ENCODE measurements around the gene MYO1D.
"Not testable (repeated sequence)": the region's sequence is repeated elsewhere in the genome, so short reads cannot be mapped to it uniquely, and the experiment has no call there.

The MYO1D gene

DNA sequence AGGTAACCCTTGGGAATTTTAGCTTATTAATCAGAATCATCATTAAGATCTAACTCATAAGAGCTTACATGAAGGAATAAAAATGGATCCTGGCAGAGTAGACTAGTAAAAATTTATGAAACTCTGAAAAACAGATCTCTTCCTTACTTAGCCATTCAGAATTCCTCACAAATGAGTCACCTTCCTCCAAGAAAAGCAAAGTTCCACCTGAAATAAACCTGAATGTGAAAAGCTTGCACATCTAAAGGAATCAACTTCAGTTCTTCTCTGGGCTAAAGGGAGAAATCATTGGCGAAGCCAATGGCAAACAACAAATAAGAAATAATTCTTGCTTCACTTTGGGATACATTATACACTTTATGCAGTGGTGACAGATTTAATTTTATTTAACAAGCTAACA, 22.7 kb downstream of the MYO1D start:
- no peak for DNase-seq

DNA sequence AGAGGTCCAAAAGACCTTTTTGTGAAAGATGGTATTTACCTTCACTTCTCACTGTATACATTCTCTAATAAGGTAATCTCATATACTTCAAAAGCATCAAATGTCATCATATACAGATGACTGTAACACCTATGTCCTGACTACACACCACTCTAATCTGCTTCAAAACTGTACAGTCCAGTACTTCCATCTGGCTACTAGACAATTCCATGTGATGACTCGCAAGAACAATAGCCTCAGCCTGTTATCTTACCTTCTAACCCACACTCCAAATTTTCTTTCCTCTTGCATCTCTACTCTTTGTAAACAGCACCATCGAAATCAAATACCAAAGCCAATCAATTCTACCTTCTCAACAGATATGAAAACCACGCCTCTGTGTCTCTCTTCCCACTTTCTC, 24.1 kb downstream of the MYO1D start:
- DNase-seq: no peak

DNA sequence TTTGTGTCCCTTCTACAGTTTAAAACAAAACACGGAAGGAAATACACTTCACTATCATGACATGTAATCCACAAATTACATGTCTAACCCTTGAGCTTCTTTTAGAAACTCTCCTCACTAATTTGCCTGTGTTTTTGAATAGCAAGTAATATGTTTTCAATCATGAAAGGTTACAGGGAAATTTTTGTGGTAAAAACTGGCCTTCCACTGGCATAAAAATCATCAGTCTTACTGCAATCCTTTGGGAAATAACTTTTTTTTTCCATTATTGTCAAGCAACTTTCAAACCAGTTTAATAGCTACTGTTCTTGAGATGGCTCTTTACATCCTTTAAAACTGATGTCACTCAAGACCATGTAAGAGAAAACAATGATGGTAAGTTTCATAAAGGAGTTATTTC, 27.0 kb downstream of the MYO1D start:
- no peak for DNase-seq

DNA sequence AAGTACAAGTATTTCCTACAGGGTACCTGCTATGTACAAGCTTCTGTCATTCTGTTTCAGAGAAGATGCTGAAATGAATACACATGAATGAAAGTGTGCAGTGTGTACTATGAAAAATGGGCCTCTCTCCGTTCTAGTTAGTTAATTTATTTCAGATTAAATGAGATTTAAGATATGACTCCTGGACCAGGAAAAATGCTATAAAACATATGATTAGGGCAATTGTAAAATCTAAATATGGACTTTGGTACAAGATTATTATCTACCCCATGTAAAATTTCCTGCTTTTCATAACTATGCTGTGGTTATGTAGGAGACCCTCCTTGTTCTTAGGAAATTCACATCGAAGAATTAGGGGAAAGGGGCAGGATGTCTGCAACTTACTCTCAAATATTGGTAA, 28.9 kb downstream of the MYO1D start:
- DNase-seq: no peak

DNA sequence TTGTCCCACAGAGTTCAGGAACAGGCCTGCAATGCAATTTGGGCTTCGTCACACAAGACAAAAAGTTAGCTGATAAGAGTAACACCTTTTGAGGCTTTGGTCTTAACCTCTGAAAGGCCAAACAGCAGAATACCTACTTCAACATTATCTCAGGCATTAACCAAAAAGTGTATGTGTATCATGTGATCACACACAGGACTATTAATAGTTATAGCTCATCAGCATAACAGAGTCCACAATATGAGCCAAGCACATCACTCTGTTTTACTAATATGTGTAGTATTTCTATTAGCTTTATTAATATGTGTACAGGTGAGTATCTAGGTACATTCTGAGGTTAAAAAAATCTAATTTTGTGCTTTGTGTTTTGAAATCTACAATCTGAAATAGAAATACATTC, 30.8 kb downstream of the MYO1D start:
- no peak for DNase-seq

DNA sequence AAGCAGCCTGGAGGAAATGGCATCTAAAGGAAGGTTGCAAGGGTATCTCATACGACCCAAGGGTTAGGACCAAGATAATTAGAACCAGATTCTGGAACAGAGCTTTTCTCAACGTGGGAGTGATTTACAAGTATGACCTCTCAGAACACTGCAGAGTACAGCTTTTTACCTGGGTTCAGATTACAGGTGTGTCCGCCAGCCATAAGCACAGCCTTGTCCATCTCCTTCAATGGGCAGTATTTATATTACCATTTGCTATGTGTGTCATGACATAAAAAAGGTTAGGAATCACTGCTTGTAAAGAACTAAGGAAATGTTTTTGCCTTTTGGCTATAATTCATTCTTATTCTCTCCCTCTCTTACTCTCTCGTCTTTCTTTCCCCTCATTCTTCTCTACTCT, 36.7 kb downstream of the MYO1D start:
- DNase-seq: no peak

DNA sequence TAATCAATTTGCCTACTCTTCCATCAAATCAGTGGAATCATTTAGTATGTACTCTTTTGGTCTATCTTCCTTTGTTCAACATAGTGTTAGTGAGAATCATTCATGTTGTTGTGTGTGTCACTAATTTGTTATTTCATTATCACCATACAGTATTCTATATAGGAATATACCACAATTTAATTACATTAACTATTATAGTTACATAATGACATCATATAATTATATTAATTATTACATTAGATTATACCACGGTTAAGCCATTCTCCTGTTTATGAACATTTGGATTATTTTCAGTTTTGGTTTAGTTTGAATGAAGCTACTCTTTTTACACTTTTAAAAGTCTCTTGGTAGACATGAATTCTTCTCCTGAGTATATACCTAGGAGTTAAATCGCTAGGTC, 40.4 kb downstream of the MYO1D start:
- no peak for DNase-seq

DNA sequence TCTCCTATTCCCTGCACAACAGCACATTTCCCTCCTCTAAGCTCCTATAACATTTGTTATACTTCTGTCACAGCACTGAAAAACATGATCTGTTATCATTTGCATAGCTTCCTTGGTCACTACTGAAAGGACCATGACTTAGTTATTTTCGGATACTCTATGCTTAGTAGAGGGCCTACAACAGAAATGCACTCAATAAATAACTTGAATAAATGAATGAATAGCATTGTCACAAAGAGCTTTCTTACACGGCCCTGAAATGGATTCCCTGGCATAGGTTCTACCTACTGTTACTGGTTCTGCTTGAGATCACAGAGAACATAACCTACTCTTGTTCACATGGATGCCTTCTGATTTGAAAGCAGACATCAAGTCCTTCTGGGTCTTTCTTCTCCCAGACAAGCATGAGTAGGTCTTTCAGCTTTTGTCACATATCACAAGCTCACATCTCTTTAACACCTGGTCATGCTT, 41.6 kb downstream of the MYO1D start:
- no peak for DNase-seq

DNA sequence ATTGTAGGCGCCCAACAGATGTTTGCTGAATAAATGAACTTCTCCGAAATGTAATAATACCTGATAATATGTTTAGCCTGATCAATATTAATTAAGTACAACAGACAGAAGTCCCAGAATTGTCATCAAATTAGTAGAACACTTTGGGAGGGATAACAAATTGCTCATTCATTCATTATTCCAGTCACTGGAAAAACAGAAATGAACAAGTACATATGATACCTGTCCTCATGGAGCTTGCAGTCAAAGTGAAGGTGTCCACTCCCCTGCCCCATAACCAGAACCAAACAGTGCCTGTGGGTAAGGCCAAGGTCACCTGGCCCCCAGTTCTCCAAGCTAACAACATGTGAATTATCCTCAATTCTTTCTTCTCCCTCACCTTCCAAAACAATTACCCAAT, 42.8 kb downstream of the MYO1D start:
- no peak for DNase-seq

DNA sequence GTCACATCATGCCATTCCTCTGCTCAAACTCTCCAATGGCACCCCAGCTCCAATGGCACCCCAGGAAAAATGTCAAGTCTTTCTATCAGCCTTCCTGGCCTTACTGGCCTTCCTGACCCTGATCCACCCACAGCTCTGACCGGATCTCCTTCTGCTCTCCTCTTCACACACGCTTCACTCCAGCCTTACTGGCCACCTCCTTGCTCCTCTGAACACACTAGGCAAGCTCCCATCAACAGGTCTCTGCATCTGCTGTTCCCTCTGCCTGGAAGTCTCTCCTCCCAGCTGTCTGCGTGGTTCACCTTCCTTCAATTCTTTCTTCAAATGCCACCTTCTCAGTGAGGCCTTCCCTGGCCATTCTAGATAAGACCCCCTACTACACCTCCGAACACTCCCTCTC, 43.4 kb downstream of the MYO1D start:
- DNase-seq: no peak

DNA sequence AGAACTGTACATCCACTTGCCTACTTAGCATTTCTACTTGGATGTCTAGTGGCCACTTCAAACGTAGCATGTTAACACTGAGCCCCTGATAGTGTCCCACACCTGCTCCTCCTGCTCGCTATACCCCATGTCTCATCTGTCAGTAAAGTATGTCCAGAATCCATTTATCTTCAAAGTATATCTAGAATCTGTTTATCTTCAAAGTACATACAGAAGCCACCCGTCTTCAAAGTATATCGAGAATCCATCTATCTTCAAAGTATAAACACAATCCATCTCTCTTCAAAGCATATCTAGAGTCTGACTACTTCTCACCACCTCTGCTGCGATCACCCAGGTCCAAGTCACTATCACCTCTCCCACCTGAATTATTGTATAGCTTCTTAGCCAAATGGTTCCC, 43.8 kb downstream of the MYO1D start:
- no peak for DNase-seq

DNA sequence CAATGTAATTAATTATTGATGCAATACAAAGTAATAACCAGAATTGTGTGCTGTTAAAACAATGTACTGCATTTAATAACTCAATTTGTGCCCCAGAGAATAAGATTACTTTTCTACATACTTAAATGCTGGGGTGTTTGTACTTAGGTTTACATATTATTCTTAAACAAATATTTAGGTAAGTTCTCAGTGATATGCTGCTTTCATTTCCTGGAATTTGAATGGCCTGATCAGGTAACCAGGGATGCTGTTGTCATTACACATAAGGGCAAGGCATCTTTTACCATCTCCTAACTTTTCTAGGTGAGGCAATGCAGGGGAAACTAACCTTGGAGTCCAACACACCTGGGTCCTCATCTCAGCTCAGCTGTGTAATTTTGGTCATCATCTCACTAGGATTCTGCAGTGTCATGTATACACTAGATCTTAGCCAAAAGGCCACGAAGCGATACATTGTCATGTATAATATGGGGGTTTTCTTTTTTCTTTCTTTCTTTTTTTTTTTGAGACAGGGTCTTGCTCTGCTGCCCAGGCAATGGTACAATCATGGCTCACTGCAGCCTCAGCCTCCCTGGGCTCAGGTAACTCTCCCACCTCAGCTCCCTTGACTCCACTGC, 45.2 kb downstream of the MYO1D start:
- no peak for DNase-seq

DNA sequence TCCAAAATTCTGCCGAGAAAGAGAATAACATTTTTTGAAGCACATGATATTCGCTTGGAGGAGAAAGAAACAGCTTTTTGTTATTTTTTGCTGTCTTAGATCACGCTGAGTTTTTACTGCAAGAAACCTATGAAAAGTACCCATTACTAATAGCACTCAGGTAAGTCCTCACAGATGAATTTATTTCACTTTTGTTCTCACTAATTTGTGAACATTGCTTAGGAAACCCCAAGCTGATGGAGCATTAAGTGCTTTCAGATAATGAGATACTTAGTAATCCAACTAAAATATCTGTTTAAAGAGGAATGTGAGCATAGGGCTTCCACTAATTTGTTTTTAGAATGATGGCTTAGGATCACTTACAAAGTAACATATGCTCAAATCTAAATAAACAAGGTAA, 45.7 kb downstream of the MYO1D start:
- no peak for DNase-seq

DNA sequence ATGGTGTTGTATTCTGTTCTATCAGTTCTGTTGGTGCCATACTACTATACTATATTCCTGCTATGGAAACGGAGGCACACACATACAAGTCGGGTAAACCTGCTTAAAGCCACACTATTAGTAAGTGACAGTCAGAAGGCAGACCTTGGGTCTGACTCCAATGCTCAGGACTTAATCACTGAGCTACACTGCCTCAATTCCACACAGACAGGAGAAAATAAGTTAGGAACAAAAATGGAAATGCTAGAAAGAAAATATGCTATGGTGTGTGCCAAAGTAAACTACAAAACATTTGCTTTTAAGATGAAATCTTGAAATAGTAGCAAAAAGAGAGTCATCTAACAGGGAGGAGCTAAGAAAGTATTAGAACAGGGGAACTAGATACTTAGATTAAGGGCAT, 48.1 kb downstream of the MYO1D start:
- no peak for DNase-seq

DNA sequence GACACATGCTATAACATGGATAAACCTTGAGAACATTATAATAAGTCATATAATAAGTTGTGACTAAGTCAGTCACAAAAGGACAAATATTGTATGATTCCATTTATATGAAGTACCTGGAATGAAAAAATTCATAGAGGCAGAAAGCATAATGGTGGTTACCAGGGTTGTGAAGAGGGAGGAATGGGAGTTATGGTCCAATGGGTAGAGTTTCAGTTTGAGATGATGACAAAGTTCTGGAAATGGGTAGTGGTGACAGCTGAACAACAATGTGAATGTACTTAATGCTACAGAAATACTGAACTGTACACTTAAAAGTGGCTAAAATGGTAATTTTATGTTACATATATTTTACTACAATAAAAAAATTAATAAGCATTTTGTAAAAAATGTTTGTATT, 49.7 kb downstream of the MYO1D start:
- no peak for DNase-seq

DNA sequence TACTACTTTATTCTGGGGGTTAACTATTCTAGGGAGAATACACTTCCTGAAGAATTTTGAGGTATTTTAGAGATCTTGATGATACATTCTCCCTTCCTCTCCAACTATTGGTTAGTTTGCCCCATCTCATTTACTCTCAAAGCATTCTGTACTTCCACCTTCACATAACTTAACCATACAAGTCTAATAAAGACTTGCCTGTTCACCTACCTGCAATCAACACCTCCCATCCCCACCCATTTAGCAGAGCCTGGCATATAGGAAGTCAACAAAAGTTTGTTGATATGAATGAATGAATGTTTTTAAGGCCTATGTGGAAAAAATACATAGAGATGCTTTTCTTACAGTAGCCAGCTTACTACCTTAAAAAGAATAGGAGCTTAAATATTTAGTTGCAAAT, 50.8 kb downstream of the MYO1D start:
- DNase-seq: no peak

DNA sequence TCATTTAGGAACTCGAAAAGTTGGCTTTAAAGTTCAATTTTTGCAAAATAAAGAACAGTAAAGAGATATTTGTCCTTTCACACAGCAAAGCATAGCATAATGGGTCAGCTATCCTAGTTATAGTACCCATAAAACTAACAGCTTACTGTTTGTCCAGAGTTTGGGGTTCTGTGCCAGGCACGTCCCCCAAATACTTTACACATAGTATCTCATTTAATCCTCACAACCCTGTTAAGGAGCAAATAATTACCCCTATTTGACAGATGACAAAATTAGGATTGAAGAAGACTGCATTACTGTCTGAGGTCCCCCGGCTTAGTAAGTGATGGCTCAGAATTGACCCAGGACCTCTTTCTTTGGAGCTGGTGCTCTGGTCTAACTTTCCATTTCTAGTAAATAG, 52.6 kb downstream of the MYO1D start:
- no peak for DNase-seq

DNA sequence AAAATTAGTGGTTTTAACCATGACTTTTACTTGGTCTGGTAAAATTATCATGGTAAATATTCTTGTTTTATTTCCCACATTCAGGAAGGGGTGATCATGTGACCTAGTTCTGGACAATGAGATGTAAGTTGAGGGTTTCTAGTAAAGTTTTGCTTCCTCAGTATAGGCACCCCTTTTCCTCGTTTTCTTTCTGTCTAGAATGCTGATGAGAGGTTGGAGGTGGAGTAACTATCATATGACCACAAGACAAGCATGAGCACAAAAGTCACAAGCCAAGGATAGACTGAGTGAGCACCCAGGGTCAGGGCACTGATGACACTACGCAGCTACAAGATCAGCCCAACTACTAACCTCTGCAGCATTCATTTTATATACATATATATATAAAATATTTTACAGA, 53.9 kb downstream of the MYO1D start:
- no peak for DNase-seq

DNA sequence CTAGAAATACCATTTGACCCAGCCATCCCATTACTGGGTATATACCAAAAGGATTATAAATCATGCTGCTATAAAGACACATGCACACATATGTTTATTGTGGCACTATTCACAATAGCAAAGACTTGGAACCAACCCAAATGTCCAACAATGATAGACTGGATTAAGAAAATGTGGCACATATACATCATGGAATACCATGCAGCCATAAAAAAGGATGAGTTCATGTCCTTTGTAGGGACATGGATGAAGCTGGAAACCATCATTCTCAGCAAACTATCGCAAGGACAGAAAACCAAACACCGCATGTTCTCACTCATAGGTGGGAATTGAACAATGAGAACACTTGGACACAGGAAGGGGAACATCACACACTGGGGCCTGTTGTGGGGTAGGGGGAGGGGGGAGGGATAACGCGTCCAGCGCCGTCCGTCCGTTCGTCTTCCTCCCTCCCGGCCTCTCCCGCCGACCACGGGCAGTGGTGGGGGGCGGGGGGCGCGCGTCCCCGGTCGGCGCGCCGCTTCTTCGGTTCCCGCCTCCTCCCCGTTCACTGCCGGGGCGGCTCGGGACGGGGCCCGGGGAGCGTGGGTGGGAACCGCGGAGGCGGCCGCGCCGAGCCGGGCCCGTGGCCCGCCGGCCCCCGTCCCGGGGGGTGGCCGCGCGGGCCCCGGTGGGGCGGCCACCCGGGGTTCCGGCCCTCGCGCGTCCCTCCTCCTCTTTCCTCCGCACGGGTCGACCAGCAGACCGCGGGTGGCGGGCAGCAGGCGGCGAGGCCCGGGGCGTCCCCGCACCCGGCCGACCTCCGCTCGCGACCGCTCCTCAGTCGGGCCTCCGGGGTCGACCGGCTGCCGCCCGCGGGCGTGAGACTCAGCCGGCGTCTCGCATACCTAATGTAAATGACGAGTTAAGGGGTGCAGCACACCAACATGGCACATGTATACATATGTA, 54.7 kb downstream of the MYO1D start:
- DNase-seq: not testable (repeated sequence)

DNA sequence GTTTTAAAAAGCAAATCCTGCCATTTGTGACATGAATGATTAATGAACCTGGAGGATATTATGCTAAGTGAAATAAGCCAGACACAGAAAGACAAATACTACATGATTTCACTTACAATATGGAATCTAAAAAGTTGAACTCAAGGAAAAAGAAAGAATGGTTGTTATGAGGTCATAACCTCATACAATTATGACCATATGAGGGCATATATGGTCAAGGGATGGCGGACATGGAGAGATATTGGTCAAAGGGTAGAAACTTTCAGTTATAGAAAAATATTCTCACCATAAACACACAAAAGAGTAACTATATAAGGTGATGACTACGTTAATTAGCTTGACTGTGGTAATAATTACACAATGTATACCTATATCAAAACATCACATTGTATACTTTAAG, 56.5 kb downstream of the MYO1D start:
- DNase-seq: no peak

DNA sequence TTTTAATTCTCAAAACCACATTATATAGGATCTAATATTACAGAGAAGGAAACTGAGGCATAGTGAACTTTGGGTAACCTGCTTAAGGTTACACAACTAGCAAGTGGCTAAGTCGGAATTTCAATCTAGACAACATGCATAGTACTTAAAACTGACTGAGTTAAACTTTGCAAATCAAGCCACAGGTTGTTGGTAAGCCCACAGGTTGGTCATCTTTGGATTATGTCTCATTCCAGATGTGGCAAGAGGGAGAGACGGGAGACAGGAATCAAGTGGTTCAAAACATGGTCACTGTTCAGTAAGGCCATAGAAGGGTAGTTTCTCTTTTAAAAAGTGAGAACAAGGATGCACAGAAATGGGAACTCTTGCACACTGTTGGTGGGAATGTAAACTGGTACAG, 57.1 kb downstream of the MYO1D start:
- no peak for DNase-seq

DNA sequence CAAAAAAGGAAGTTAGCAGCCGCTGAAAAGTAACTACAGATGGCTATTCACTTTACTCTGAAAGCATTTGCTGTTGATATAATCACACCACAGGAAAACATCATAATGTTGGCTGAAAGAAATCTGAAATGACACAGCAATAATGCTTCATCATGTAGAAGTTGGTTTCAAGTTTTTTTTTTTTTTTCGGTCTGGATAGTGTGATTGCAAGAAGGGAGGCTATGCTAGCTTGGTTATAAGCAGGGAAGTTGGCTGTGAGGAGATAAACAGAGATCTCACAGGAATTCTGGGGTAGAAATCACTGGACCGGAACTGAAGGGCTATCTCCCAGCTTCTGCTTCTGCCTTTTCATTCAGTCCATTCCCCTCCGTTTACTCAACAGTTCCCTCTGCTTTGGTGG, 57.9 kb downstream of the MYO1D start:
- DNase-seq: no peak

DNA sequence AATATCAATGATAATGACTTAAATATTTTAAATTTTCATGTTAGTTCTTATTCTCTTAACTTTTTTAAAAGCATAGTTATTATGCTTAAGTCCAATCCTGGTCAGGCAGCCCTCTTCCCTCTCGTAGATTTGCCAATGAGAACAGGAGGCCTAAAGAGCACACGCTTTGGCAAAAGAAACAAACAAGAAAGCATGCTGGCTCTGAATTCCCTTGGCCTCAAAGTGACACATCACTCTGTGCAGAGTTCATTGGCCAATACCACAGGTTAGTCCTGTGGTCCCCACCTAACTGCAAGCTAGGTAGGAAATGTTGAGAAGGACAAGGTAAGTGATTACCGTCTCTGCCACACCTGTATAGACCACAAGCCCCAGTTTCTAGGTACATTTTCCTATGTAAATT, 61.5 kb downstream of the MYO1D start:
- DNase-seq: no peak

DNA sequence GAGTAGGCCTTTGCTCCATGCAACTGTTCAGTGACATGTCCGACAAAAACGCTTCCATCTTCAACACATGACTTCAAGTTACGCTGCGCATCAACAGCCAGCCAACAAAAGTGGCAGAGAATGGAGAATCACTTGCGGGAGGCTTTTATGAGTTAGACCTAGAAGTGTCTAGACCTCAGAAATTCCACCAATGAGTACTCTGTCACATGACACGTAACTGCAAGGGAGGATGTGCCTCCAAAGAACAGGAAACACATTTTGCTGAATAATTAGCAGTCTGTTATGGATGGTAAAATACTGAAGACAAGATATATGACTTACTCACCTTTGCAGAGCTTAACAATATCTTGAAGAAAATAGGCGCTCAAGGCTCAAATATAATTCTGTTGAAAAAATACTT, 62.1 kb downstream of the MYO1D start:
- no peak for DNase-seq

DNA sequence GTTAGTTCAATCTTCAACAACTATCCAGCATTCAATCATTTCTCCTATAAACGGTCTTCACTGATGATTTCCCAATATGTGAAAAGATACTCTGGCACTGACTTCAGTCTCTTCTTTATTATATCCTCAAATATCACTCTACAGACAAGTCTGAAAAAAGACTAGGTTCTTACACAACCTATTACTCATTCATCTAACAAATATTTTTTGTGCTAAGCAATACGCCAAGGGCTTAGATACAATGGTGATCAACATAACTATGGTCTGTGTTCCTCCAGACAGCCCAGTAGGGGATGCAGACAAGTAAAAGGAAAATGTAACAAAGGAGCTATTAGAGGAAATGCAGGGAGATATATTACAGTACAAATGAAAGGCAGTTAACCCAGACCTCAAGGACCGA, 63.9 kb downstream of the MYO1D start:
- DNase-seq: no peak
